Measurements from ENCODE around the gene EDN2.

GRCh38 chr1:41467673-41468072 lies 16.8 kb downstream of the EDN2 start:
- TF ChIP-seq CTCF (IDR thresholded peaks at IDR 0.05) (no peak), POLR2A (IDR thresholded peaks at IDR 0.05) (no peak)
